GM13977 (cell line): ENCODE data around the gene CCDC192.

Experiments used
- DNase-seq: peaks from one replicate; pipeline ENCODE4 v3.0.0; 2012; ENCODE audit warnings: low spot score
- CTCF ChIP-seq: IDR thresholded peaks from 2 replicates; pipeline ENCODE4 v1.5.1; 2012; ENCODE audit warnings: mild to moderate bottlenecking, control low read depth; ENCODE audit not compliant: insufficient read depth; ENCODE audit errors: extremely low read depth, missing control alignments
- in situ Hi-C: fragments of 300-500 bp; cut with MboI; formaldehyde crosslinking; loops from one replicate; pipeline ENCODE4 v1.12.0; 2022; ENCODE audit warnings: low sequenced_read_pairs, low pct_unique_long_range_greater_than_20kb, mixed read lengths, inconsistent platforms; ENCODE audit not compliant: unreplicated experiment

The CCDC192 gene

DNA sequence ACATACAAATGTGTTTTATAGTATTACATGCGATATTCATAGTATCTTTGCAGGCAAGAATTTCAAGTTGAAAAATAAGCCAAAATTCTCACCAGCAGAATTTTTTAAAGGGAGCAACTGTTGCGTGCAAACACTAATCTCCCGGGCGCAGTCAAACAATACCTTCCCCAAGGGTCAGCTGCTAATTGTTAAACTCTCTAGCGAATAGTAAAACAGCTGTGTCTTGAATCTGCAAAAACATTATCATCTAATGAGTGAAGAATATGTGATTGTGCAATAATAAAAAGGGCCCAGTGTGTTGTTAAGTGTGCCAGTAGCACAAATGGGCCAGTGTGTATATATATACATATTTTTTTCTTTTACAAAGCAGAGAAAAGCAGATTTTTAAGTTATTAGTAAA is 131.4 kb downstream of the CCDC192 start:
- in situ Hi-C loops = no loop called here
- DNase-seq = no peak
- TF ChIP-seq CTCF = no peak

DNA sequence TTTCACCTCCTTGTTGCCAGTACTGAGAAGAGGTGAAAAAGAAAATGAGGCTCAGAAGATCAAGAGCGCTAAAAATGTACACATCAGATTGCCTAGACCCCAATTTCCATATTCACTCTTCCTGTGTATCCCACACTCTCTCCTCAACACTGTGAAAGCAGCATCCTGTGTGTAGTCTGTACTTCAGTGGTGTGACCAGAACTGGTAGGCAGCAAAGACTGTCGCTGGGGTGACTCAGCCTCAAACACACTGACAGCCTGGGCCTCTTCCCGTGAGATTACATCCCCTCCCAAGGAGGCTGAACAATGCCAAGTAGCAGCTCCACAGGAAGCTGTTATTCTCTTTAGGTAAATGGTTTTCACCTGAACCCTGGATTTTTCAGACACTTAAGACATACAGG is 135.5 kb downstream of the CCDC192 start:
- TF ChIP-seq CTCF = no peak
- in situ Hi-C loops = no loop called here
- no peak for DNase-seq

GRCh38 chr5:127839072-127839471 is 135.9 kb downstream of the CCDC192 start:
- DNase-seq = no peak
- TF ChIP-seq CTCF = no peak
- in situ Hi-C loops = no loop called here

DNA sequence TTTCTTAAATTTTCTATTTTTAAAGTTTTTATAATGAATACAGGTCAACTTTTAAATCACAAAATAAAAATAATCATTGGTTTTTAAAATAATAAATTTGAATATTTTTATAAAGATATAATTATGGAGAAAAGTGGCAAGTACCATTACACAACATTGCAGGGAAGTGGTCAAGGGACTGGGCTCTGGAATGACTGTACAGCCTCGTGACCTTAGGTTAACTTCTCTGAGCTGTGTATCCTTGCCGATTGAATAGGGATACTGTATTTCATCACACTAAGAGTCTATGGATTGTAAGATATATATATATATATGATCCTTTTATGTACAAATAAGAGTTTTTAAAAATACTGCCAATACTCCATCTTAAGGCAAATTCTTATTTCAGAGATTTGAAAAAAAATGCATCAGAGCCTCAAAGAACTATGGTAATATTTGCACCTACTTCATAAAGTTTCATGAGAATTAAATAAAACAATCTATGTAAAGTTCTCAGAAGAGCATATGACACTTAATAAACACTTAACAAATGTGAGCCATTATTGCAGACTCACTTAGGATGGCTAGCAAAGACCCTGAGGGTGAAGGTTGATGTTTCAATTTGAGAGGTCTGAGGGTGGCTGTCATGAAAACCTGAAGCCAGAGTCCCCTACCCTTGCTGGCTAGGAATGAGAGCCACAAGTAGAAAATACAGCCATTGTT is 136.5 kb downstream of the CCDC192 start:
- no peak for DNase-seq
- in situ Hi-C loops = no loop called here
- TF ChIP-seq CTCF = no peak

GRCh38 chr5:127840198-127840524 is 137.0 kb downstream of the CCDC192 start:
- DNase-seq = no peak
- TF ChIP-seq CTCF = no peak
- in situ Hi-C loops = no loop called here

DNA sequence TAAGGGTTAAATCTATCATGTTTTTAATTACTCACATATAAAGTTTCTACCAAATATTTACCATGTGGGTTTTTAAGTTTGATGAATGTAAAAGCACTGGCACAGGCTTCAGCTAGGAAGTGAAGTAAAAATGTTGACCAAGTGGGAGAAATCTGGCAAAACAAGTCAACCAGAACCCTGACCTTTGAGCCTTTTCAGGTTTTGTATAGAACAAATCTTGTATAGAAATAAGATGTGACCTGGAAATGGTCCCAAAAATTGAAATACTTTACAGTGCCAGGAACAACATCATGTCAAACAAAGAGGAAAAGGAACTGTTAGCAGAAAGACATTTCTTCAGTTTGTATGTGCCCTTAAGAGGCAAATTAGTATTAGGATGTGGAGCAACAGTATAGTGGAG is 137.6 kb downstream of the CCDC192 start:
- TF ChIP-seq CTCF = no peak
- in situ Hi-C loops = no loop called here
- no peak for DNase-seq
